K562 (cell line): ENCODE data around the gene IPO11. TPM values are rescaled to one million over a fixed set of nuclear protein-coding genes. Genes with fewer than 3 reads are reported as not detected.
A peak's percentile ranks its signal among the peaks of the same experiment; 100 is the strongest.

ENCODE experiments used
- ATAC-seq: fragments of 200-7000 bp; cut with Tn5 transposase; 3 replicates; pipeline ENCODE4 v1.9.1; 2020; ENCODE audit warnings: moderate library complexity
- BruUV-seq: library from RNA; stranded (reverse); fragments of 400-500 nt; replicated peaks from 2 replicates; lab custom pipeline; 2021; lab: Mats Ljungman, UMichigan
- CTCF ChIA-PET: fragments of 300-600 bp; formaldehyde crosslinking; extraction: SDS; loops from one replicate; lab custom pipeline; 2021; ENCODE audit warnings: low intra/inter-chr PET ratio; lab: Yijun Ruan, JAX
- POLR2A ChIA-PET: fragments of 300-600, 350-650 bp; sonication (Branson Sonifier 250); formaldehyde crosslinking; extraction: SDS; loops from one replicate; lab custom pipeline; 2021; ENCODE audit warnings: antibody characterized with exemption, inconsistent platforms; lab: Yijun Ruan, JAX
- DNase-seq, 4 experiments: peaks; one replicate each; pipeline versions ENCODE4 v3.0.0 to v3.0.0-alpha.2; 2011 to 2018; ENCODE audit warnings: low spot score in 3 of 4, mixed read lengths in 3 of 4; ENCODE audit errors: extremely low read depth in 1 of 4
- FAIRE-seq: peaks from 2 replicates; lab custom pipeline; 2011; peaks lifted over from hg19 to GRCh38; lab: Jason Lieb, UNC
- H2AFZ ChIP-seq: 2 replicates; pipeline ENCODE4 v1.6.0; 2011; ENCODE audit warnings: low read depth, low read length, control low read depth, inconsistent platforms
- H3K27ac ChIP-seq: fragments of 200-600 bp; 3 replicates; pipeline ENCODE4 v1.8.0; 2011; ENCODE audit warnings: low read depth, mild to moderate bottlenecking, control low read depth, inconsistent platforms, low read length, moderate library complexity, mixed read lengths; ENCODE audit errors: extremely low read depth
- H3K27me3 ChIP-seq, 2 experiments: fragments of 300-600 bp in 1 of 2; 2 replicates in 1 of 2; 3 replicates in 1 of 2; pipeline versions ENCODE4 v1.6.0 to v1.8.0; 2011; ENCODE audit warnings: inconsistent platforms in 2 of 2, low read length in 2 of 2, mild to moderate bottlenecking in 1 of 2, mixed read lengths in 1 of 2, moderate library complexity in 1 of 2; ENCODE audit not compliant: control insufficient read depth in 2 of 2, insufficient read depth in 2 of 2
- H3K36me3 ChIP-seq: fragments of 300-600 bp; 3 replicates; pipeline ENCODE4 v1.8.0; 2011; ENCODE audit warnings: mild to moderate bottlenecking, low read length, inconsistent platforms; ENCODE audit not compliant: control insufficient read depth, insufficient read depth
- H3K4me1 ChIP-seq, 2 experiments: fragments of 200-600 bp in 1 of 2; replicated peaks in 1 of 2; 2 replicates in 1 of 2; 3 replicates in 1 of 2; pipeline versions ENCODE4 v1.5.1 to v1.8.0; 2011; ENCODE audit warnings: inconsistent platforms in 2 of 2, low read length in 2 of 2, mild to moderate bottlenecking in 1 of 2, mixed read lengths in 1 of 2, moderate library complexity in 1 of 2; ENCODE audit not compliant: control insufficient read depth in 2 of 2, insufficient read depth in 2 of 2
- H3K4me2 ChIP-seq: 2 replicates; pipeline ENCODE4 v1.6.1; 2011; ENCODE audit warnings: low read length, control low read depth, inconsistent platforms, mixed read lengths; ENCODE audit not compliant: insufficient read depth
- H3K4me3 ChIP-seq: fragments of 200-600 bp; sonication (generic), shearing (Covaris generic); 2 replicates; pipeline ENCODE4 v1.5.1; 2016; ENCODE audit warnings: control low read depth, inconsistent platforms
- H3K79me2 ChIP-seq: fragments of 200-600 bp; 3 replicates; pipeline ENCODE4 v1.8.0; 2011; ENCODE audit warnings: low read length, inconsistent platforms; ENCODE audit not compliant: control insufficient read depth, insufficient read depth
- H3K9ac ChIP-seq, 2 experiments: 2 replicates each; pipeline versions ENCODE4 v1.6.0 to v1.6.1; 2011; ENCODE audit warnings: low read depth in 2 of 2, low read length in 2 of 2, control low read depth in 1 of 2, inconsistent platforms in 1 of 2, mild to moderate bottlenecking in 1 of 2, mixed read lengths in 1 of 2; ENCODE audit not compliant: insufficient read depth in 1 of 2
- H3K9me1 ChIP-seq: one replicate; pipeline ENCODE4 v1.6.0; 2011; ENCODE audit warnings: inconsistent platforms, mild to moderate bottlenecking, low read length, moderate library complexity; ENCODE audit not compliant: control insufficient read depth, insufficient read depth
- H3K9me3 ChIP-seq: replicated peaks from 2 replicates; pipeline ENCODE4 v1.5.1; 2011; ENCODE audit warnings: low read depth, low read length, inconsistent platforms; ENCODE audit not compliant: control insufficient read depth, insufficient read depth
- H4K20me1 ChIP-seq: replicated peaks from 2 replicates; pipeline ENCODE4 v1.6.1; 2011; ENCODE audit warnings: low read length, inconsistent platforms, mixed read lengths; ENCODE audit not compliant: control insufficient read depth, insufficient read depth
- GTF2A2 ChIP-seq: IDR thresholded peaks from 2 replicates; pipeline ENCODE4 v1.6.1; 2016; ENCODE audit warnings: mild to moderate bottlenecking, missing genetic modification characterization, missing compliant biosample characterization
- HMG20A ChIP-seq: fragments of 450-650 bp; formaldehyde crosslinking; conservative IDR thresholded peaks from 2 replicates; pipeline ENCODE4 v1.4.0; 2020; ENCODE audit warnings: mild to moderate bottlenecking, mixed read lengths
- IRF2 ChIP-seq: sonication (generic); formaldehyde crosslinking; IDR thresholded peaks from 2 replicates; pipeline ENCODE4 v1.8.1; 2022; ENCODE audit warnings: mild to moderate bottlenecking, missing genetic modification reagents
- SPI1 ChIP-seq: IDR thresholded peaks from 2 replicates; pipeline ENCODE4 v1.6.1; 2011; ENCODE audit warnings: low read depth, low read length, control low read depth, borderline replicate concordance
- ZNF24 ChIP-seq: fragments of 450-650 bp; IDR thresholded peaks from 2 replicates; pipeline ENCODE4 v1.6.1; 2016
- WGBS: fragments of 100-300 bp; shearing (Covaris generic); methylation state at CpG from one replicate; pipeline ENCODE4 v1.1.6; 2016; ENCODE audit warnings: low coverage, mixed read lengths; ENCODE audit not compliant: insufficient coverage; ENCODE audit errors: missing lambda C conversion rate; 5-methylcytosine and 5-hydroxymethylcytosine counted together
- in situ Hi-C: fragments of 300-500 bp; cut with MboI; formaldehyde crosslinking; loops from 4 replicates; pipeline ENCODE4 v1.15.0; 2018; ENCODE audit warnings: inconsistent platforms, mixed read lengths
- intact Hi-C: fragments of 100-400 bp; cut with micrococcal nuclease; formaldehyde crosslinking; loops from 2 replicates; pipeline ENCODE4 v1.14.2; 2022
- polyA plus RNA-seq, 8 experiments: library from polyadenylated mRNA; depleted of rRNA in 4 of 8; stranded (reverse) in 5 of 8; unstranded in 3 of 8; fragments of >200 nt; fragmentation: Nextera tagmentation in 2 of 8; fragmentation: Illumina TruSeq in 1 of 8; extraction: Ambion mirVana in 2 of 8; extraction: Trizol in 1 of 8; gene quantifications; 2 replicates each; pipeline versions ENCODE4 v1.2.1 to v1.2.3, GENCODE V29; 2011 to 2014; ENCODE audit warnings: inconsistent platforms in 1 of 8, missing spikeins in 1 of 8
- total RNA-seq, 7 experiments: library from RNA; depleted of rRNA in 6 of 7; stranded (reverse); fragments of >200 nt in 6 of 7; fragmentation: Illumina TruSeq in 2 of 7; extraction: Trizol in 2 of 7; gene quantifications; 2 replicates each; pipeline versions ENCODE4 v1.2.1 to v1.2.3, GENCODE V29; 2011 to 2021; ENCODE audit warnings: low replicate concordance in 1 of 7
- TF ChIP-seq, protein P1 (sequence below): fragments of 450-650 bp; formaldehyde crosslinking; IDR thresholded peaks from 2 replicates; pipeline ENCODE4 v1.4.0; 2022; ENCODE audit warnings: mild to moderate bottlenecking, moderate library complexity

IPO11 gene
- total and polyA plus RNA-seq, 9 of the 15 experiments (the other 6 are each of a cell fraction or from before 2014, with no cell fraction given): 38.7 to 96.0 (median 70.9) TPM

DNA sequence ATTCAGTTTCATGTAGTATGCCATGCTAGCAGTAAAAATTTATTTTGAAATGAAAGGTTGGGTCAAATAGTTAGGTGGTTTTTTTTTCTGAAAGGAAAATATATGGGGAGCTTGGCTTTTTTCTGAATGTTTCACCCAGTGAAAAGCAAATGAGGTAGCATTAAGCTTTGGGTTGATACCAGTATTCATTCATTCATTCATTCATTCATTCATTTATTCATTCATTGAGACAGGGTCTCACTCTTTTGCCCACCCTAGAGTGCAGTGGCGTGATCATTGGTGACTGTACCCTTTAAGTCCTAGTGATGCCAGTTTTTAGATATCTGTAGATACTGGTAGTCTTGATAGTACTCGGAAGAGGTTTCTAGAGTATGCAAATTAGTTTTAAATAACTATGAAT, 123.7 kb downstream of the IPO11 start:
- H3K27me3 ChIP-seq: no peaks in the 10 kb centered on the region
- ChIA-PET POLR2A (no interaction called here), CTCF (no interaction called here)
- H3K4me1 ChIP-seq: peaks cover 0 to 4% of the 10 kb centered on the region in 2 experiments; a peak in 2 of 5 replicates
- in situ Hi-C loops: no loop called here
- ATAC-seq: no peak
- no TSS peak for BruUV-seq
- H3K9ac ChIP-seq: no peak overlapping the region
- no peak overlapping the region for H3K4me3 ChIP-seq
- H3K36me3 ChIP-seq: peaks cover 49% of the 10 kb centered on the region
- no peaks in the 10 kb centered on the region for H3K9me1 ChIP-seq
- 100% methylated on average over 2 of the region's 2 CpGs for WGBS
- H2AFZ ChIP-seq: no peak overlapping the region
- H4K20me1 ChIP-seq: no peaks in the 10 kb centered on the region; the same call in 1 of the 2 replicates
- intact Hi-C loops: no loop called here
- no peak for FAIRE-seq
- no peak overlapping the region for H3K27ac ChIP-seq
- H3K9me3 ChIP-seq: no peaks in the 10 kb centered on the region
- no peak for DNase-seq
- TF ChIP-seq SPI1 (no peak), GTF2A2 (tag) (no peak), IRF2 (CRISPR knock-in tag) (no peak), ZNF24 (peak; percentile 93), HMG20A (CRISPR knock-in tag) (no peak)
- TF ChIP-seq, protein P1, sequence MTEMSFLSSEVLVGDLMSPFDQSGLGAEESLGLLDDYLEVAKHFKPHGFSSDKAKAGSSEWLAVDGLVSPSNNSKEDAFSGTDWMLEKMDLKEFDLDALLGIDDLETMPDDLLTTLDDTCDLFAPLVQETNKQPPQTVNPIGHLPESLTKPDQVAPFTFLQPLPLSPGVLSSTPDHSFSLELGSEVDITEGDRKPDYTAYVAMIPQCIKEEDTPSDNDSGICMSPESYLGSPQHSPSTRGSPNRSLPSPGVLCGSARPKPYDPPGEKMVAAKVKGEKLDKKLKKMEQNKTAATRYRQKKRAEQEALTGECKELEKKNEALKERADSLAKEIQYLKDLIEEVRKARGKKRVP (CRISPR knock-in tag): no peak
- H3K79me2 ChIP-seq: no peaks in the 10 kb centered on the region; the same call in 2 of the 3 replicates
- no peak overlapping the region for H3K4me2 ChIP-seq
